GM18873 (cell line): ENCODE results near the gene GABBR2.

Experiments
- ATAC-seq: cut with Tn5 transposase; IDR thresholded peaks from one replicate; pipeline ENCODE4 v1.9.1; 2021; ENCODE audit warnings: mild to moderate bottlenecking, moderate library complexity, moderate number of reproducible peaks; ENCODE audit not compliant: unreplicated experiment, low FRiP score

GABBR2 gene

GRCh38 chr9:98425079-98425478 is 283.7 kb downstream of the GABBR2 start:
- ATAC-seq, result no peak

GRCh38 chr9:98419260-98419603 is 289.5 kb downstream of the GABBR2 start:
- ATAC-seq, result no peak

GRCh38 chr9:98418578-98419259 is 290.0 kb downstream of the GABBR2 start:
- no peak for ATAC-seq

- no peak for ATAC-seq
These were observed 292.2 kb downstream of the GABBR2 start for GRCh38 chr9:98416294-98417248.

- ATAC-seq, result no peak
These were observed 293.0 kb downstream of the GABBR2 start for GRCh38 chr9:98415782-98416181.

GRCh38 chr9:98413084-98413483 is 295.7 kb downstream of the GABBR2 start:
- no peak for ATAC-seq

- no peak for ATAC-seq
These were observed 296.5 kb downstream of the GABBR2 start for GRCh38 chr9:98412101-98412842.

- no peak for ATAC-seq
These were observed 298.5 kb downstream of the GABBR2 start for GRCh38 chr9:98410185-98410697.

GRCh38 chr9:98409719-98410118 is 299.0 kb downstream of the GABBR2 start:
- no peak for ATAC-seq

- ATAC-seq, result no peak
These were observed 302.3 kb downstream of the GABBR2 start for GRCh38 chr9:98406469-98406868.

- no peak for ATAC-seq
These were observed 304.5 kb downstream of the GABBR2 start for GRCh38 chr9:98404237-98404636.

- ATAC-seq, result no peak
These were observed 305.0 kb downstream of the GABBR2 start for GRCh38 chr9:98403715-98404114.

- no peak for ATAC-seq
These were observed 306.5 kb downstream of the GABBR2 start for GRCh38 chr9:98402019-98402840.

GRCh38 chr9:98401140-98402018 is 307.4 kb downstream of the GABBR2 start:
- no peak for ATAC-seq

GRCh38 chr9:98399950-98400683 is 308.6 kb downstream of the GABBR2 start:
- ATAC-seq, result no peak

GRCh38 chr9:98396656-98397055 is 312.1 kb downstream of the GABBR2 start:
- no peak for ATAC-seq

GRCh38 chr9:98396236-98396635 is 312.5 kb downstream of the GABBR2 start:
- no peak for ATAC-seq

GRCh38 chr9:98391867-98392266 is 316.9 kb downstream of the GABBR2 start:
- ATAC-seq, result no peak
